GM23248 (cell line): Measurements from ENCODE around the gene TPPP3. TPM values are rescaled to one million over a fixed set of nuclear protein-coding genes. Genes with fewer than 3 reads are reported as not detected.

Experiments used
- DNase-seq: peaks from one replicate; pipeline ENCODE4 v3.0.0-alpha.2; 2015
- H2AFZ ChIP-seq: fragments of 200-600 bp; sonication (generic); 2 replicates; pipeline ENCODE4 v1.6.1; 2016; ENCODE audit warnings: antibody characterized with exemption
- H3F3A ChIP-seq: fragments of 200-600 bp; sonication (generic); 2 replicates; pipeline ENCODE4 v1.6.1; 2016; ENCODE audit warnings: mild to moderate bottlenecking, antibody characterized with exemption, mixed run types; ENCODE audit not compliant: insufficient read depth
- H3K27ac ChIP-seq: fragments of 200-600 bp; sonication (generic); 2 replicates; pipeline ENCODE4 v1.5.1; 2016; ENCODE audit warnings: mild to moderate bottlenecking
- H3K27me3 ChIP-seq: fragments of 200-600 bp; sonication (generic); replicated peaks from 2 replicates; pipeline ENCODE4 v1.6.1; 2016; ENCODE audit warnings: mild to moderate bottlenecking; ENCODE audit not compliant: insufficient read depth
- H3K36me3 ChIP-seq: fragments of 200-600 bp; sonication (generic); 2 replicates; pipeline ENCODE4 v1.6.1; 2016; ENCODE audit warnings: low read depth, mild to moderate bottlenecking
- H3K4me1 ChIP-seq: fragments of 200-600 bp; sonication (generic); 2 replicates; pipeline ENCODE4 v1.6.1; 2016; ENCODE audit warnings: mild to moderate bottlenecking; ENCODE audit not compliant: insufficient read depth
- H3K4me2 ChIP-seq: fragments of 200-600 bp; sonication (generic); one replicate; pipeline ENCODE4 v1.6.1; 2016; ENCODE audit warnings: mild to moderate bottlenecking; ENCODE audit not compliant: unreplicated experiment
- H3K4me3 ChIP-seq: fragments of 200-600 bp; sonication (generic); 2 replicates; pipeline ENCODE4 v1.5.1; 2016; ENCODE audit warnings: mild to moderate bottlenecking
- H3K79me2 ChIP-seq: fragments of 200-600 bp; sonication (generic); 2 replicates; pipeline ENCODE4 v1.6.1; 2016; ENCODE audit warnings: mild to moderate bottlenecking; ENCODE audit not compliant: insufficient read depth
- H3K9ac ChIP-seq: fragments of 200-600 bp; sonication (generic); 2 replicates; pipeline ENCODE4 v1.6.1; 2016; ENCODE audit warnings: mild to moderate bottlenecking
- H3K9me2 ChIP-seq: fragments of 200-600 bp; sonication (generic); 2 replicates; pipeline ENCODE4 v1.6.1; 2016; ENCODE audit warnings: mixed run types, mild to moderate bottlenecking, moderate library complexity; ENCODE audit not compliant: insufficient read depth
- H3K9me3 ChIP-seq: fragments of 200-600 bp; sonication (generic); one replicate; pipeline ENCODE4 v1.6.1; 2017; ENCODE audit warnings: low read depth
- H4K20me1 ChIP-seq: fragments of 200-600 bp; sonication (generic); 2 replicates; pipeline ENCODE4 v1.6.0; 2016; ENCODE audit not compliant: insufficient read depth
- EZH2 ChIP-seq: fragments of 200-600 bp; sonication (generic); IDR thresholded peaks from 2 replicates; pipeline ENCODE4 v1.6.1; 2018; ENCODE audit warnings: antibody characterized with exemption, mild to moderate bottlenecking; ENCODE audit not compliant: insufficient read depth, poor library complexity, severe bottlenecking
- EZH2phosphoT487 ChIP-seq: fragments of 200-600 bp; sonication (generic); IDR thresholded peaks from 2 replicates; pipeline ENCODE4 v1.6.1; 2018; ENCODE audit warnings: antibody characterized with exemption, moderate library complexity, mild to moderate bottlenecking, low read depth; ENCODE audit not compliant: insufficient read depth
- WGBS, 2 experiments: methylation state at CpG; one replicate each; pipeline ENCODE4 v1.1.6; 2015 to 2017; ENCODE audit warnings: low lambda C conversion rate in 2 of 2, low coverage in 1 of 2; ENCODE audit errors: missing lambda C conversion rate in 2 of 2; 5-methylcytosine and 5-hydroxymethylcytosine counted together
- in situ Hi-C: fragments of 300-500 bp; cut with MboI; formaldehyde crosslinking; loops from 2 replicates; pipeline ENCODE4 v1.15.0; 2020
- polyA plus RNA-seq: library from polyadenylated mRNA; unstranded; fragments of >200 nt; fragmentation: Nextera tagmentation; extraction: Ambion mirVana; gene quantifications from 2 replicates; pipeline ENCODE4 v1.2.1, GENCODE V29; 2016
- total RNA-seq: library from RNA; depleted of rRNA; stranded (reverse); fragments of >200 nt; shearing (Covaris generic); gene quantifications from 2 replicates; pipeline ENCODE4 v1.2.3, GENCODE V29; 2014

The TPPP3 gene
- total and polyA plus RNA-seq, 2 experiments from 2014 or later: 1.9 TPM; not detected in 1

DNA sequence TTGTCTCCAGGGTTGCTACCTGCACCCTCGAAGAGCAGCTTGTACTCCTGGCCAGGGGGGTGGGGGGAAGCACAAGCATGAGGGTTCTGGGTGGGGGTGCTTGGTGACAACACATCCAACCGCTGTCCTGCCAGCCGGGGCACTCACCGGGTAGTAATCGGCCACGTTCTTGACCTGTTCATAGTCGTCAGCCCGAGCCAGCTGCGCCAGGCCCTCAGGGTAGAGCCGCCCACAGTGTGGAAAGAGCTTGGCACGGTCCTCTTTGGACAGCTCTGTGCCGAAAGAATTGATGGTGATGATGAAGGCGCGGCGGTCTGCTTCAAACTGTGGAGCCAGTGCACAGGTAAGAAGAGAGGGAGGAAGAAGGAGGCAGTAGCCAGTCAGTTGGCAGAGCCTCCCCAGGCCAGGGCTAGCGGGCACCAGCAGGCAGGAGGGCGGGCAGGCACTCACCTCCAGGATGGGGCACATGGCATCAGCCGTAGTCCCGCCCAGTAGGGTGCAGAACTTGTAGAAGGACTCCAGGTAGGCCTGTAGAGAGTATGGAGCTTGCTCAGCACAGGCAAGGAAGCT is 45.6 kb upstream of the TPPP3 start:
- H3K9me2 ChIP-seq: no peaks in the 10 kb centered on the region
- no peaks in the 10 kb centered on the region for H3K9me3 ChIP-seq
- in situ Hi-C loops: no loop called here
- WGBS, 2 experiments: 93 to 96% methylated on average over 14 to 19 of the region's 19 CpGs
- H2AFZ ChIP-seq: no peak overlapping the region
- no peak for DNase-seq
- no peak overlapping the region for H3K4me3 ChIP-seq
- H3F3A ChIP-seq: no peaks in the 10 kb centered on the region
- H3K36me3 ChIP-seq: peaks cover 7% of the 10 kb centered on the region; the same call in 1 of the 2 replicates
- TF ChIP-seq EZH2phosphoT487: no peak
- TF ChIP-seq EZH2: no peak
- H3K27me3 ChIP-seq: no peaks in the 10 kb centered on the region
- peaks cover 6% of the 10 kb centered on the region for H3K4me1 ChIP-seq
- H4K20me1 ChIP-seq: no peaks in the 10 kb centered on the region
- no peak overlapping the region for H3K9ac ChIP-seq
- H3K4me2 ChIP-seq: no peak overlapping the region
- H3K79me2 ChIP-seq: no peaks in the 10 kb centered on the region
- H3K27ac ChIP-seq: no peak overlapping the region

DNA sequence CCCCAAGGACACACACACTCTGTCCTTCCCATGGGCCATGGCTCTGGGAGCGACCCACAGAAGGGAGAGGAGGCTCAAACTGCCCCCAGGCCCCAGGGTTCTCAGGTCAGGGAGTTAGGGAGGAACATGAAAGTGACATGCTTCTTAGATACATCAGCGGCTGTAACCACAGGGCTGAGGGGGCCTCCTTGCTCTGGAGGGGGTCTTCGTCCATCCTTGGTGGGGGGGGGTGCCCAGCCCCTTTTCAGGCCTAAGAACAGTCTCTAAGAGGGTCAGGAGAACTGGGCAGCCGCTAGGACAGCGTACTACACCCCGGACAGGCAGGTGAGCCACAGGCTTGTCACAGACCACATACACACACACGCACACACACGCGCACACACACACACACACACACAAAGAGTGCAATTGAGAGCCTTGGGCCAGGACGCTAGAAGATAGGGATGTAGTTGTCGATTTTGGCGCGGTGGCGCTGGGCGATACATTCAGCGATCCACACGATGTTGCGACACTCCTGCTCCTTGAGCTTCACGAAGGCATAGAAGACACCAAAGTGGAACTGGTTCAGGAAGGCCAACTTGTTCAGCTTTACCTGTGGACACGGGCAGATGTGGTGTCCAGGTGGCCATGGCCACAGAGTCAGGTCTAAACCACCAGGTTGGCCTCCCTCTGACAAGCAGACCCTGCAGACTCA is 44.9 kb upstream of the TPPP3 start:
- Histone ChIP-seq H3K27me3 (no peaks in the 10 kb centered on the region), H3F3A (no peaks in the 10 kb centered on the region), H3K36me3 (peaks cover 7% of the 10 kb centered on the region; the same call in 1 of the 2 replicates), H3K4me1 (no peaks in the 10 kb centered on the region), H3K79me2 (no peaks in the 10 kb centered on the region), H3K9me3 (no peaks in the 10 kb centered on the region), H4K20me1 (no peaks in the 10 kb centered on the region), H3K4me2 (no peak overlapping the region), H3K4me3 (no peak overlapping the region), H3K27ac (no peak overlapping the region), H3K9ac (no peak overlapping the region), H3K9me2 (no peaks in the 10 kb centered on the region), H2AFZ (no peak overlapping the region)
- DNase-seq: no peak
- 95% methylated on average over 20 of the region's 20 CpGs for WGBS, 2 experiments
- TF ChIP-seq EZH2 (no peak), EZH2phosphoT487 (no peak)
- in situ Hi-C loops: no loop called here

DNA sequence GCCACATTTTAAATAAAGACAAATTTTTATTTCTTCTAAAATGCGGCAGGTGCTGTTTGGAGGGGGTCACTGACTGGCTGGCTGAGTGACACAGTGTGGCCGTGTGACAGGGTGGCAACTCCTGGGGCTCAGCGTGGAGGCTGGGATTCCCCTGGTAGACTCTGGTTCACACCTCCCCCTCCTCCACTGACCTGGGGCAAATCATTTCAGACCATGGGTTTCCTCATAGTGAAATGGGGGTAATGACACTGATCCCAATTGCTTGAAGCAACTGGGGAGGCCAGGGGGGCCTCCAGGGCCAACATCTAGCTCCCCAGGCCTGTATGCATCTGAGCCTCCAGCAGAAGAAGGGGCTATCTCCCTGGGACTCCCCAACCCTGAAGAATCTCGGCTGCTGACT is 44.2 kb upstream of the TPPP3 start:
- Histone ChIP-seq H3K36me3 (peaks cover 7% of the 10 kb centered on the region; the same call in 1 of the 2 replicates), H3K27me3 (no peaks in the 10 kb centered on the region), H3K4me3 (no peak overlapping the region), H3K79me2 (no peaks in the 10 kb centered on the region), H3K9me2 (no peaks in the 10 kb centered on the region), H3K27ac (no peak overlapping the region), H3K9ac (no peak overlapping the region), H3F3A (no peaks in the 10 kb centered on the region), H4K20me1 (no peaks in the 10 kb centered on the region), H2AFZ (no peak overlapping the region), H3K4me1 (no peaks in the 10 kb centered on the region), H3K9me3 (no peaks in the 10 kb centered on the region), H3K4me2 (no peak overlapping the region)
- TF ChIP-seq EZH2 (no peak), EZH2phosphoT487 (no peak)
- in situ Hi-C loops: no loop called here
- DNase-seq: no peak
- 80 to 83% methylated on average over 4 of the region's 4 CpGs for WGBS, 2 experiments

GRCh38 chr16:67436640-67437193 is 43.4 kb upstream of the TPPP3 start:
- 93 to 95% methylated on average over 23 of the region's 23 CpGs for WGBS, 2 experiments
- Histone ChIP-seq H4K20me1 (no peaks in the 10 kb centered on the region), H3K4me3 (no peak overlapping the region), H3F3A (no peaks in the 10 kb centered on the region), H3K9me3 (no peaks in the 10 kb centered on the region), H3K36me3 (peaks cover 7% of the 10 kb centered on the region; the same call in 1 of the 2 replicates), H3K4me1 (no peaks in the 10 kb centered on the region), H3K27me3 (no peaks in the 10 kb centered on the region), H3K4me2 (no peak overlapping the region), H3K9me2 (no peaks in the 10 kb centered on the region), H2AFZ (no peak overlapping the region), H3K9ac (no peak overlapping the region), H3K27ac (no peak overlapping the region), H3K79me2 (no peaks in the 10 kb centered on the region)
- TF ChIP-seq EZH2phosphoT487 (no peak), EZH2 (no peak)
- in situ Hi-C loops: no loop called here
- no peak for DNase-seq
